ENCODE data around the gene MRPL21.

GRCh38 chr11:68855205-68855981, 48.2 kb downstream of the MRPL21 start:
- TF ChIP-seq EP300 (IDR thresholded peaks at IDR 0.05) (no peak), POLR2AphosphoS5 (IDR thresholded peaks at IDR 0.05) (no peak), POLR2A (IDR thresholded peaks at IDR 0.05) (no peak)
- TF ChIP-seq, protein P1, sequence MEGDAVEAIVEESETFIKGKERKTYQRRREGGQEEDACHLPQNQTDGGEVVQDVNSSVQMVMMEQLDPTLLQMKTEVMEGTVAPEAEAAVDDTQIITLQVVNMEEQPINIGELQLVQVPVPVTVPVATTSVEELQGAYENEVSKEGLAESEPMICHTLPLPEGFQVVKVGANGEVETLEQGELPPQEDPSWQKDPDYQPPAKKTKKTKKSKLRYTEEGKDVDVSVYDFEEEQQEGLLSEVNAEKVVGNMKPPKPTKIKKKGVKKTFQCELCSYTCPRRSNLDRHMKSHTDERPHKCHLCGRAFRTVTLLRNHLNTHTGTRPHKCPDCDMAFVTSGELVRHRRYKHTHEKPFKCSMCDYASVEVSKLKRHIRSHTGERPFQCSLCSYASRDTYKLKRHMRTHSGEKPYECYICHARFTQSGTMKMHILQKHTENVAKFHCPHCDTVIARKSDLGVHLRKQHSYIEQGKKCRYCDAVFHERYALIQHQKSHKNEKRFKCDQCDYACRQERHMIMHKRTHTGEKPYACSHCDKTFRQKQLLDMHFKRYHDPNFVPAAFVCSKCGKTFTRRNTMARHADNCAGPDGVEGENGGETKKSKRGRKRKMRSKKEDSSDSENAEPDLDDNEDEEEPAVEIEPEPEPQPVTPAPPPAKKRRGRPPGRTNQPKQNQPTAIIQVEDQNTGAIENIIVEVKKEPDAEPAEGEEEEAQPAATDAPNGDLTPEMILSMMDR (IDR thresholded peaks at IDR 0.05): peak in 1 of 2 donors; percentile 8
